UCSD-AML1 (cell line): ENCODE data around the gene SETD2.

Experiments used
- DNase-seq: peaks from one replicate; lab custom pipeline; 2025; ENCODE audit not compliant: unreplicated experiment; lab: John Stamatoyannopoulos, UW

Gene SETD2

DNA sequence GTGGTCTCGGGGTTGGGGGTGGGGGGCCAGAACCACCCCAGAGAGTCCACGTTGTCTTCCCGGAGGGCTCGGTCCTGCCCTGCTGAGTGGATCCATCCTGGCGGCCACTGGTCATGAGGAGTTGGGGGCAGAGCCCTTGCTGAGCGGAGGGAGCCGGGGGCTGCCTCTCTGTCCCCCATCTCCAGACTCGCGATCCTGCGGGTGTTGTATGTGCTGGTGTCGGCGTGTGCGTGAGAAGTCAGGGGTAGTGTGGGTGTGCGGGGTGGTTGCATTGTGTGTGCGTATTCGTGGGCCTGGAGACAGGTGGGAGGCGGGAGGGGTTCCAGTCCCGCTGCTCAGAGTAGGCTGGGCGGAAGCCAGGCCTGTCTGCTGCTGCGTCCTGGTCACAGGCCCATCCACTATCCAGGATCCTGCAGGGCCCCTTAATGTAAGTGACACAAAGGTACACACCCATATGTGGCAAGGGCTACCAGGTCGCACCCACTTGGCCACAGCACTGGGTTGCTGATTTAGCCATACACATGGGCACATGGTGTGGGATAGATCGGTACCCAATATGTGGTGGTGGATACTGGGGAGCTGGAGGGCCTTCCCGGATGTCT, 153.7 kb downstream of the SETD2 start:
- no peak for DNase-seq

DNA sequence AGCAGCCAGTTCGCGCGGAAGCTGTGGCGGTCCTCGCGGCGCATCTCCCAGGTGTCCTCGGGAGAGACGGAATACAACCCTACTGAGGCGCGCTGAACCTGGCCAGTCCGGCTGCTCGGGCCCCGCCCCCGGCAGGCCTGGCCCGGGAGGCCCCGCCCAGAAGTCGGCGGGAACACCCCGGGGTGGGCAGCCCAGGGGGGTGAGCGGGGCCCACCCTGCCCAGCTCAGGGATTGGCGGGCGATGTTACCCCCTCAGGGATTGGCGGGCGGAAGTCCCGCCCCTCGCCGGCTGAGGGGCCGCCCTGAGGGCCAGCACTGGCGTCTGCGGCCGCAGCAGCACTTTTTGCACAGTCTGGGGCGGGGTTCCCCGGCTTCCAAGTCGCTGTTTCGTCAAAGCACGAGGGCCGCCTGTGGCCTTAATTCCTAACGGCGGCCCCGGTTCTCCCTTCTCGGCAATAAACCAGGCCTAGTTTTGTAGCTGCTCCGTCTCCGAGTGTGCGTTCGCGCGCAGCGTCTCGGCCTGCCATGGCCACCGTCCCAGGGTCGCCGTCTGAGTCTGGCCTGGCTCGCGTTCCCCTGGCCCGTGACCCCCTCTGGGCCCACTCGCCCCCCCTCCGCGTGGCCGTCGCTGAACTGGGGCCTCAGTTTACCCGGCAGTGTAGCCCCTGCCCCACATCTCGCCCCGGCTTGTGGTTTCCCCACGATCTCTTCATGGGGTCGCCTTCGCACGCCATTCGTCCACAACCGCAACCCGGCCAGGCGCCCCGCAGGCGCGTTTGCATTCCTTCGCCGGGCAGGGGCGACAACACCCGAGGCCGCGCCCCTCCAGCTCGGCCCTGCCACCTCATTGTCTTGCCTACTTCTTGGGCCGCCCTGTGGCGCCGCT, 154.4 kb downstream of the SETD2 start:
- no peak for DNase-seq

DNA sequence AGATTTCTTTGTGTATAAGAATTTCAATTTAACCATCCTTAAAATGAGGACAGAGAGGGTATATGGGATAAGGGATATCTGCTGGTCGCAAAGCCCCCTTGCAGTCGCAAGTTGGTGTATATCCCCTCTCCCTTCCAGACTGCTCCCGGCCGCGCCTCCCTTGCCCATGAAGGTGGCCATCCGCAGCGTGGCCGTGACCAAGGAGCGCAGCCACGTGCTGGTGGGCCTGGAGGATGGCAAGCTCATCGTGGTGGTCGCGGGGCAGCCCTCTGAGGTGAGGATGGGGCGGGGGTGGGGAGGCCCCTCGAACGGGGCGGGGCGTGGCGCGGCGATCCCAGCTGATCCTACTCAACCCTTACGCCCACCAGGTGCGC, 155.1 kb downstream of the SETD2 start:
- no peak for DNase-seq

DNA sequence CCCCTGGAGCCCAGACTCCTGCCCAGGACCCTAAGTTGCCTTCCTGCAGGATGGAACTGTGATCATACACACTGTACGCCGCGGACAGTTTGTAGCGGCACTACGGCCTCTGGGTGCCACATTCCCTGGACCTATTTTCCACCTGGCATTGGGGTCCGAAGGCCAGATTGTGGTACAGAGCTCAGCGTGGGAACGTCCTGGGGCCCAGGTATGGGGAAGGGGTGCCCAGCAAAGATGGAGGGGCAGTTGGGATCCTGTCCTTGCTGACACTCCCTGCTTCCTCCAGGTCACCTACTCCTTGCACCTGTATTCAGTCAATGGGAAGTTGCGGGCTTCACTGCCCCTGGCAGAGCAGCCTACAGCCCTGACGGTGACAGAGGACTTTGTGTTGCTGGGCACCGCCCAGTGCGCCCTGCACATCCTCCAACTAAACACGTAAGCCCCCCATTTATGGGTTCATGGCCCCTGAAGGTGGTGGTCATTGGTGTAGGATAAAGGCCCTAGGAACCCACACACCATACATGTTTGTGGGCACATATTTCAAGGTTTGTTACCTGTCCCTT, 155.6 kb downstream of the SETD2 start:
- DNase-seq = no peak

DNA sequence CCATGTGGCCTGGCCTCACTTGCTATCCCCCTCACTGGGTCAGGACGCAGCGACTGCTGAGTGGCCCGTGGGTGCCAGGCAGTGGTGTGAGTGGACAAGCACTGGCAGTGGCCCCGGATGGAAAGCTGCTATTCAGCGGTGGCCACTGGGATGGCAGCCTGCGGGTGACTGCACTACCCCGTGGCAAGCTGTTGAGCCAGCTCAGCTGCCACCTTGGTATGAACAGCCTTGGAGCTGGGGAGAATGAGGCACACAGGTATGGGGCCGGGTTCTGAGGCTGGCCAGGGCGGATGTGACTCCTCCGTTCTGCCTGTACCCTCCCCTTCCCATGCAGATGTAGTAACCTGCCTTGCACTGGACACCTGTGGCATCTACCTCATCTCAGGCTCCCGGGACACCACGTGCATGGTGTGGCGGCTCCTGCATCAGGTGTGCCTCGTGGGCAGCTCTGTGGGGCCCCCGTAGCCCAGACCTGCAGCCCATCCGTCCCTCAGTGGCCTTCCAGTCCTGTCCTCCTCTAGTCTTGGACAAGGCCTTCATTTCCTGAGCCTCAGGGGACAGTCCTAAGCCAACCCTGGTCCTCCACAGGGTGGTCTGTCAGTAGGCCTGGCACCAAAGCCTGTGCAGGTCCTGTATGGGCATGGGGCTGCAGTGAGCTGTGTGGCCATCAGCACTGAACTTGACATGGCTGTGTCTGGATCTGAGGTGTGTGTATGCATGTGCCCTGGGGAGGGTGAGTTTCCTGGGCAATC, 156.3 kb downstream of the SETD2 start:
- DNase-seq = no peak

DNA sequence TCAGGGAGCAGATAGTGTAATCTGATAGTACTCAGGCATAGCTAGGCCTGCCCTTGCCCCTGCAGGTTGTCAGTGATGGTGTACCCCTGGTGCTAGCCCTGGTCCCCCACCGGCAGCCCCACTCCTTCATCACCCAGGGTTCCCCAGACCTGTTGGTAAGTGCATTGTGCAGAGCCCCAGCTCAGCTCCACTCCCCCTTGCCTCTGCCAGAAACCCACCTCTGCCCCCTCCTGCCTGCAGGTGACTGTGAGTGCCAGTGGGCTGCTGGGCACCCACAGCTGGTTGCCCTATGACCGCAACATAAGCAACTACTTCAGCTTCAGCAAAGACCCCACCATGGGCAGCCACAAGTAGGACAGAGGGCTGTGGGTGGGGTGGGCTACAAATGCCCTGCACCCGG, 156.9 kb downstream of the SETD2 start:
- DNase-seq = no peak

DNA sequence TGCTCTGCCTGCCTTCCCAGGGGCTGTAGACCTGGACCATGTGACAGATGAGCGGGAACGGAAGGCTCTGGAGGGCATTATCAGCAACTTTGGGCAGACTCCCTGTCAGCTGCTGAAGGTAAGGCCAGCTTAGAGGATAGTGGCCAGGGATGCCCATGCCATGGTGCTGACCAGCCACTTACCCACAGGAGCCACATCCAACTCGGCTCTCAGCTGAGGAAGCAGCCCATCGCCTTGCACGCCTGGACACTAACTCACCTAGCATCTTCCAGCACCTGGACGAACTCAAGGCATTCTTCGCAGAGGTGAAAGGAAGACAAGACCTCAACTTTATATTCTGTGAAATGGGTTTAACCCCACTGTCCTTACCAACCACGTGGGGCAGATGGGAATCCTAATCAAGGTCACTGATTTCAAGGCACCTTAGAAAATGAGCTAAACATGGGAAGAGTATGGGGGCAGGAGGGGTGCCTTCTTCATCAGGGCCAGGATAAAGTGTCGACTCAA, 157.7 kb downstream of the SETD2 start:
- no peak for DNase-seq

DNA sequence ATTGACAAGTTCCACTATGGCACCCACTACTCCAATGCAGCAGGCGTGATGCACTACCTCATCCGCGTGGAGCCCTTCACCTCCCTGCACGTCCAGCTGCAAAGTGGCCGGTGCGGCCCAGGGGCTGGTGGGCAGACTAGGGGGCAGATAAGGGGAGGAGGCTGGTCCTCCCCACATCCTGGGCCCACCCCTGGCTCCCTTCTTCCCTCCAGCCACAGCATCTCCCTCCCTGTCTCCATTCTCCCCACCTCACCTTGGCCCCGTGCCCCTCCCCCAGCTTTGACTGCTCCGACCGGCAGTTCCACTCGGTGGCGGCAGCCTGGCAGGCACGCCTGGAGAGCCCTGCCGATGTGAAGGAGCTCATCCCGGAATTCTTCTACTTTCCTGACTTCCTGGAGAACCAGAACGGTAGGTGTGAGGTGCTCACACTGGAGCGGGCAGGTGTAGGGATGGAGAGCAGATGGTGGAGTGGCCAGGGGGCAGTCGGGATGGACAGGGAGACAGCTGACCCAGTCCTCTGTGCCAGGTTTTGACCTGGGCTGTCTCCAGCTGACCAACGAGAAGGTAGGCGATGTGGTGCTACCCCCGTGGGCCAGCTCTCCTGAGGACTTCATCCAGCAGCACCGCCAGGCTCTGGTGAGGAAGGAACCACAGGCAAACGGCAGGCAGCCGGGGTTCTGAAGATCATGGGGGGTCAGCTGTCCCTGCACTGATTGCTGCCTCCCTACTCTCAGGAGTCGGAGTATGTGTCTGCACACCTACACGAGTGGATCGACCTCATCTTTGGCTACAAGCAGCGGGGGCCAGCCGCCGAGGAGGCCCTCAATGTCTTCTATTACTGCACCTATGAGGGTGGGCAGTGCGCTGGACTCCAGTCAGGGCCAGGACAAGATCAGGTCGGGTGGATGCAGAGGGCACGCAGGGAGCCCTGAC, 158.4 kb downstream of the SETD2 start:
- DNase-seq = no peak

DNA sequence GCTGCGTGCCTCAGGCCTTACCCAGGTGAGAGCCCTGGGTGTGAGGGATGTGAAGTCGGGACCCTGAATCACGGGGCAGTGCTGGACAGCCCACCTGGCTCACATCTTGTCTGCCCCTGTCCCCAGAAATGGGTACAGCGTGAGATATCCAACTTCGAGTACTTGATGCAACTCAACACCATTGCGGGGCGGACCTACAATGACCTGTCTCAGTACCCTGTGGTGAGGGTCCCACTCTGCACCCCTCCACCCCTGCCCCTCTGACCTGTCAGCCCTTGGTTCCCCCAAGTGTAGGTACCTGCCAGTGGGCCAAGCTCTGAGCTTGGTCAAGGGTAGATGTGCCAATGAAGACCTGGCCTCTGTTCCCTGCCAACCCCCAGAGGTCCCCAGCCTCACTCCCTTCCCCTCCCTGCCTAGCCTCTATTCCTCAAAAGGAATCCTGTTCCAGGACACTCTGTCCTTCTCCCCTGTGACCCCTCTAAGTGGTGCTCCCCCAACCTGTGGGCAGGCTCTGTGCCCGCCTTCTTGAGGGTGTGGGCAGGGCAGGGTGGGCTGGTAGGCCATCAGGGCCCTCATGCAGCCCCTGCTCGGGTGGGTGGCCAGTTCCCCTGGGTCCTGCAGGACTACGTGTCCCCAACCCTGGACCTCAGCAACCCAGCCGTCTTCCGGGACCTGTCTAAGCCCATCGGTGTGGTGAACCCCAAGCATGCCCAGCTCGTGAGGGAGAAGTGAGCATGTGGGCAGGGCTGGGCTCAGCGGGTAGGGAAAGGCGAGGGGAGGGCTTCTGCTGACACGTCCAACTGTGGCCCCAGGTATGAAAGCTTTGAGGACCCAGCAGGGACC, 159.3 kb downstream of the SETD2 start:
- no peak for DNase-seq

DNA sequence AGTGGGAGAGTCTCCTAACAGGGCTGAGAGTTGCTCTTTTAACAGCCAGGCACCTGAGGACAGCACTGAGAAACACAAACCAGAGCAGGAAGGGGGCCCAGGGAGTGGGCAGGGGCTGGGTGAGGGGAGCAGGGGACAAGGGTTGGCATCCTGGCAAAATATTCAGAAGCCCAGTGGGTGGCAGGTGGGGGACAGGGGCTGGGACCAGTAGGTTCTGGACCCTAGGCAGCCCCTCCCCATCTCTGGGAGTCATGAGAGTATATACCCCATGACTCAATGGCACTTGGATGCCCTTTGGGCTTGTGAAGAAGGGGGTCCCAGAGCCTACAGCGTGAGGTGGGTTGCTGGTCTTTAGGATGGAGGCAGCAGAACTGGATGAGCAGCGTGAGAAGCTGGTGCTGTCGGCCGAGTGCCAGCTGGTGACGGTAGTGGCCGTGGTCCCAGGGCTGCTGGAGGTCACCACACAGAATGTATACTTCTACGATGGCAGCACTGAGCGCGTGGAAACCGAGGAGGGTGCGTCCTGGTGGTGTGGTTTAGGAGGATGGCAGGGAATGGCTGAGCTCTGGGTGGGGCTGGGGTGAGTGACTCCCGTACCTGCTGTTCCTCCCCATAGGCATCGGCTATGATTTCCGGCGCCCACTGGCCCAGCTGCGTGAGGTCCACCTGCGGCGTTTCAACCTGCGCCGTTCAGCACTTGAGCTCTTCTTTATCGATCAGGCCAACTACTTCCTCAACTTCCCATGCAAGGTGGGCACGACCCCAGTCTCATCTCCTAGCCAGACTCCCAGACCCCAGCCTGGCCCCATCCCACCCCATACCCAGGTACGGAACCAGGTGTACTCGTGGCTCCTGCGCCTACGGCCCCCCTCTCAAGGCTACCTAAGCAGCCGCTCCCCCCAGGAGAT, 160.2 kb downstream of the SETD2 start:
- no peak for DNase-seq

DNA sequence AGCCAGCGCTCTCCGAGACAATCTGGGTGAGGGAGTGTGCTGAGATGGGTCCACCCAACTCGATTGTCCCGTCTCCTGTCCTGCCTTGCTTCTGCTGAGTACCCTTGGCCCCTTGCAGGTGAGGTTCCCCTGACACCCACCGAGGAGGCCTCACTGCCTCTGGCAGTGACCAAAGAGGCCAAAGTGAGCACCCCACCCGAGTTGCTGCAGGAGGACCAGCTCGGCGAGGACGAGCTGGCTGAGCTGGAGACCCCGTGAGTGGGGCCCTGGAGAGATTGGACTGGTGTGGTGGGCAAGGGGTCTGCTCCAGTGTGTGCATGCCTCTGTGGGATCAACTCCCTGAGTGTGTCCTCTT, 160.9 kb downstream of the SETD2 start:
- DNase-seq = no peak

DNA sequence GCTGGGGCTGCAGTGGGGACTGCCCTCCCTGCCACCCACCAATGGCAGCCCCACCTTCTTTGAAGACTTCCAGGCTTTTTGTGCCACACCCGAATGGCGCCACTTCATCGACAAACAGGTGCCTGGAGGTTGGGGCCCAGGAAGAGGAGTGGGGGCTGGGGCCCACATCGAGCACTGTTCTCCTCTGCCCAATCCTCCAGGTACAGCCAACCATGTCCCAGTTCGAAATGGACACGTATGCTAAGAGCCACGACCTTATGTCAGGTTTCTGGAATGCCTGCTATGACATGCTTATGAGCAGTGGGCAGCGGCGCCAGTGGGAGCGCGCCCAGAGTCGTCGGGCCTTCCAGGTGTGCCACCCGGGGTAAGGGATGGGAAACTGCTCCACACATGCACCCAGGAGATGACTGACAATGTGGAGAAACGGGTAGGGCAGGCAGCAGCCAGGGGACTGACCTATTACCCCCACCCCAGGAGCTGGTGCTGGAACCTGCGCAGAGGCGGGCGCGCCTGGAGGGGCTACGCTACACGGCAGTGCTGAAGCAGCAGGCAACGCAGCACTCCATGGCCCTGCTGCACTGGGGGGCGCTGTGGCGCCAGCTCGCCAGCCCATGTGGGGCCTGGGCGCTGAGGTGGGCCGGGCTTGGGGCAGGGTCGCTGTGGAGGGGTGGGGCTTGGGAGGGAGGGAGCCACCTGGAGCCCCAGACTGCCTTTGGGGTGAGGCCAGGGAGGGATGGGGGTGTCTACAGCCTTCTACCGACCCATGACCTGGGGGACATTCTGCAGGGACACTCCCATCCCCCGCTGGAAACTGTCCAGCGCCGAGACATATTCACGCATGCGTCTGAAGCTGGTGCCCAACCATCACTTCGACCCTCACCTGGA, 161.5 kb downstream of the SETD2 start:
- no peak for DNase-seq

DNA sequence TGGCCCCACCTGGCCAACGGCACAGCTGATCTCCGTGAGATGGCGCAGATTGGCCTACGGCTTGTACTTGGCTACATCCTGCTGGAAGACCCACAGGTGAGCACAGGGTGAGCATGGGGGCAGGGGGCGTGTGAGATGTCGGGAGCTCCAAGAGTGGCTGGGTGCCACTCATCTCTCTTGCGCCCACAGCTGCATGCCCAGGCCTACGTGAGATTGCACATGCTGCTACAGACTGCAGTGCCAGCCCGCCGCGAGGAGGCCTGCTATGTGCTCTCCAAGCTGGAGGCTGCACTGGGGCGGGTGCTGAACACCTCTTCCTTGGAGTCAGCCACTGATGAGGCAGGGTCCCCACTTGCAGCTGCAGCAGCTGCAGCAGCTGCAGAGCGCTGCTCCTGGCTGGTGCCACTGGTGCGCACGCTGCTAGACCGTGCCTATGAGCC, 162.2 kb downstream of the SETD2 start:
- DNase-seq = no peak

DNA sequence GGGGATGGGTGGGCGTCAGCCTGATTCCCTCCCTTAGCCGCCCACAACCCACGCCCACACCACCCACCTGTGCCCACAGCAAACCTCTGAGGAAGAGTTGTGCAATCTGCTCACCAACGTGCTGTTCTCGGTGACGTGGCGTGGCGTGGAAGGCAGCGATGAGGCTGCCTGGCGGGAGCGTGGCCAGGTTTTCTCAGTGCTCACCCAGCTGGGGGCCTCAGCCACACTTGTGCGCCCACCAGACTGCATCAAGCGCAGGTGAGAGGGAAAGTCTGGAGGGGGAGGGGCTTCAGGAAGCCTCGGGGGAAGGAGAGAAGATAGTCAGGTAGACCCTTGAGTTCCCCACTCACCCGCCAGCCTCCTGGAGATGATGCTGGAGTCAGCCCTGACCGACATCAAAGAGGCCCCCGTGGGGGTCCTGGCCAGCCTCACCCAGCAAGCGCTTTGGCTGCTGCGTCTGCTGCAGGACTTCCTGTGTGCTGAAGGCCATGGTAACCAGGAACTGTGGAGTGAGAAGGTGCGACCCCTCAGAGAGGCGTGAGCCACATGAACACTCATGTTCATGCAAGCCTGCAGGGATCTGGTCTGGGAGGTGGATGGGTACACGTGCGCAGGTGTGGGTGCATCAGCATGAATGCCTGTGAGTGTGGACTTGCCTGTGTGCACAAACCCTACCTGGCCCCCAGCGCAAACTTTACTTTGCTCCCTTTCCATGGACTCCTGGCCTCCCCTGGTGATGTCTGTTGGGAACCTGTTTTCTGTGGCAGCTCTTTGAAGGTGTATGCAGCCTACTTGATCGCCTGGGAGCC, 162.8 kb downstream of the SETD2 start:
- no peak for DNase-seq

DNA sequence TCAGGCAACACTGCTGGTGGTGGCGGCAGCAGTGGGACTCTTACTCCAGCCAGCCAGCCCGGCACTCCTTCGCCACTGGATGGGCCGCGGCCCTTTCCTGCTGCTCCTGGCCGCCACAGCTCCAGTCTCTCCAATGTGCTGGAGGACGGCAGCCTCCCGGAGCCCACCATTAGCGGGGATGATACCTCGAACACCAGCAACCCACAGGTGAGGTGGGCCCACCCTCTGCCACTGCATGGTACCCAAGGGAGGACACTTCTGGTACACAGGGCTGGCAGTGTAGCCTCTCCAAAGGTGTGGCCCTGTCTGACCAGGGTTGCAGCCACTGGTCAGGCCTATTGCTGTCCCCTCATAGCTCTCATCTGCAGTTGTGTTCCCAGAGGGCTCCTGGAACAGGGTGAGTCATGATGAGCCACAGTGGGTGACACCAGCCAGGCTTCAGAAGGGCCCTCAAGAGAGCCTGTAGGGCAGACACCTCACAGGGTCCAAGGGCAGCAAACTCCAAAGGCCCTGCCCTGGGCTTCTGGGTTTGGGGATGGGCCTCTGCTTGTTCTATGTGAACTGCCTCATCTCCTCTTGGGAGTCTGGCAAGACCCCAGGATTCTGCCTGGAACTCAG, 163.6 kb downstream of the SETD2 start:
- no peak for DNase-seq

DNA sequence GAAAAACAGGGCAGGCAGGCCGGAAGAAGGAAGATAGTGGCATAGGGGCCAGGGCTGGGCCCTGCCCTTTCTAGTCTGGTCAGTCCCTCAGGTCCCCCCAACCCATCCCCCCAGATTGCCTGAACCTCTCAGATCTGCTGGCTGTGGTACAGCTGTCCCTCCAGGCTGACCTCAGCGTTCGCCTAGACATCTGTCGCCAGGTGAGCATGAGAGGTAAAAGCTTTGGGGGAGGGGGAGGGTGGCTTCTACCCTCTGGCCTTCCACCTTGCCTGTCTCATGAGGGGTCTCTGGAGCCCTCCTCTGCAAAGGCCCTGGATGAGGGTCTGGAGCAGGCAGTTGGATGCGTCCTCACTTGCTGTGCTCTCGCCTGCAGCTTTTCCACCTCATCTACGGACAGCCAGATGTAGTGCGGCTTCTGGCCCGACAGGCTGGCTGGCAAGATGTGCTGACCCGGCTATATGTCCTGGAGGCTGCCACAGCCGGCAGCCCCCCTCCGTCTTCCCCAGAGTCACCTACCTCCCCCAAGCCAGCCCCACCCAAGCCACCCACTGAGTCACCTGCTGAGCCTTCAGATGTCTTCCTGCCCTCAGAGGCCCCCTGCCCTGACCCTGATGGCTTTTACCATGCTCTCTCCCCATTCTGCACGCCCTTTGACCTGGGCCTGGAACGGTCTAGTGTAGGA, 164.3 kb downstream of the SETD2 start:
- no peak for DNase-seq
